ENCODE measurements around the gene KDM1B.

KDM1B gene

GRCh38 chr6:18262702-18263417 is 107.6 kb downstream of the KDM1B start:
- peak in 2 of 3 experiments; percentile 35 to 37 for DNase-seq (ENCODE audit: low read depth in 3 of 3)

- DNase-seq (ENCODE audit: low read depth in 3 of 3): no peak
Measured at GRCh38 chr6:18263418-18264218, 108.4 kb downstream of the KDM1B start.

- DNase-seq (ENCODE audit: low read depth in 3 of 3): peak; percentile 71 to 85 (median 72)
Measured at GRCh38 chr6:18264219-18264922, 109.1 kb downstream of the KDM1B start, which contains the start of gene DEK. Gene DEK, minus strand, starts transcription at chr6:18264530. Its CDS starts 543 bp downstream, at chr6:18263987.

GRCh38 chr6:18264923-18265377 is 109.7 kb downstream of the KDM1B start:
- no peak for DNase-seq (ENCODE audit: low read depth in 3 of 3)

GRCh38 chr6:18265787-18266522 is 110.7 kb downstream of the KDM1B start:
- no peak for DNase-seq (ENCODE audit: low read depth in 3 of 3)

- no peak for DNase-seq (ENCODE audit: low read depth in 3 of 3)
Measured at GRCh38 chr6:18266523-18266912, 111.3 kb downstream of the KDM1B start.

- DNase-seq (ENCODE audit: low read depth in 3 of 3): no peak
Measured at GRCh38 chr6:18268066-18268465, 112.8 kb downstream of the KDM1B start.

- no peak for DNase-seq (ENCODE audit: low read depth in 3 of 3)
Measured at GRCh38 chr6:18269253-18269652, 114.0 kb downstream of the KDM1B start.

- no peak for DNase-seq (ENCODE audit: low read depth in 3 of 3)
Measured at GRCh38 chr6:18269717-18270116, 114.5 kb downstream of the KDM1B start.

GRCh38 chr6:18270216-18270615 is 115.0 kb downstream of the KDM1B start:
- no peak for DNase-seq (ENCODE audit: low read depth in 3 of 3)
